Ovary (tissue), 9 donors: ENCODE measurements around the gene CWC25. TPM values are rescaled to one million over a fixed set of nuclear protein-coding genes. Genes with fewer than 3 reads are reported as not detected.

Experiments used
- DNase-seq, 5 donors: peaks; one replicate each; pipeline ENCODE4 v3.0.0-alpha.2; 2019 to 2020
- H3K27ac ChIP-seq, 2 donors: fragments of 200-600 bp; one replicate each; pipeline versions ENCODE4 v1.5.1 to v1.8.0; 2019 to 2022
- H3K27me3 ChIP-seq: fragments of 200-600 bp; one replicate; pipeline ENCODE4 v1.8.0; 2022
- H3K36me3 ChIP-seq: fragments of 200-600 bp; sonication (generic); one replicate; pipeline ENCODE4 v1.5.1; 2019
- H3K4me1 ChIP-seq: one replicate; pipeline ENCODE4 v1.8.1; 2013; ENCODE audit warnings: mild to moderate bottlenecking, moderate library complexity; ENCODE audit not compliant: insufficient read depth
- H3K4me3 ChIP-seq: fragments of 200-600 bp; sonication (generic); one replicate; pipeline ENCODE4 v1.5.1; 2017
- H3K9me3 ChIP-seq, 2 donors: fragments of 200-600 bp in 1 of 2; sonication (generic) in 1 of 2; one replicate each; pipeline versions ENCODE4 v1.5.1 to v1.8.1; 2013 to 2019; ENCODE audit warnings: mild to moderate bottlenecking in 1 of 2, moderate library complexity in 1 of 2
- EP300 ChIP-seq: sonication (generic); formaldehyde crosslinking; IDR thresholded peaks from one replicate; pipeline ENCODE4 v1.6.1; 2017; ENCODE audit warnings: antibody characterized with exemption
- POLR2A ChIP-seq: fragments of 450-650 bp; IDR thresholded peaks from one replicate; pipeline ENCODE4 v1.6.1; 2017; ENCODE audit warnings: antibody characterized with exemption, mild to moderate bottlenecking, moderate library complexity
- WGBS, 3 donors: extraction: QIAGEN DNeasy Blood & Tissue Kit in 1 of 3; methylation state at CpG; one replicate each; pipeline versions ENCODE4 v1.1.5 to v1.1.7; 2013 to 2017; 5-methylcytosine and 5-hydroxymethylcytosine counted together
- intact Hi-C, 4 donors: fragments of 100-400 bp; cut with DNase I; formaldehyde crosslinking; loops; one replicate each; pipeline versions ENCODE4 v1.11.0 to v1.15.1; 2022 to 2023
- polyA plus RNA-seq, 2 donors: library from polyadenylated mRNA; stranded (reverse); fragments of 200-250 nt in 1 of 2; fragments of 350-450 nt in 1 of 2; fragmentation: Illumina TruSeq in 1 of 2; extraction: RNeasy Lipid Tissue Mini Kit (QIAGEN cat#74804) in 1 of 2; gene quantifications; one replicate each; pipeline ENCODE4 v1.2.3, GENCODE V29; 2013 to 2014
- total RNA-seq, 7 donors: library from RNA; depleted of rRNA in 2 of 7; stranded (reverse); fragments of >200 nt in 2 of 7; fragmentation: NEBNext Ultra II Directional in 3 of 7; extraction: Animal tissue kit (Norgen Biotek cat#: 25700) in 3 of 7; gene quantifications; one replicate each; pipeline versions ENCODE4 v1.1.0 to v1.2.4, GENCODE V29; 2016 to 2023
- TF ChIP-seq, protein P1 (sequence below), 3 donors: fragments of 450-650 bp in 2 of 3; fragments of 200-600 bp in 1 of 3; IDR thresholded peaks; one replicate each; pipeline versions ENCODE4 v1.5.1 to v1.8.0; 2016 to 2022; ENCODE audit warnings: antibody characterized with exemption in 3 of 3, mild to moderate bottlenecking in 1 of 3
- donor health status: DM: no; HTN: no; CAD: no; lungs with moderate emphysema.
- donor health status: DM: no; HTN: no; CAD: no.
- donor health status: Bipolar disorder and iron deficiency.
- donor health status: DM: yes; HTN: yes; CAD: no.
- donor health status: DM: no; HTN: no; CAD: no.
- donor health status: DM: yes; HTN: yes; CAD: no.

CWC25 gene
- total and polyA plus RNA-seq, 9 donors: 16.4 to 25.2 (median 18.6) TPM

DNA sequence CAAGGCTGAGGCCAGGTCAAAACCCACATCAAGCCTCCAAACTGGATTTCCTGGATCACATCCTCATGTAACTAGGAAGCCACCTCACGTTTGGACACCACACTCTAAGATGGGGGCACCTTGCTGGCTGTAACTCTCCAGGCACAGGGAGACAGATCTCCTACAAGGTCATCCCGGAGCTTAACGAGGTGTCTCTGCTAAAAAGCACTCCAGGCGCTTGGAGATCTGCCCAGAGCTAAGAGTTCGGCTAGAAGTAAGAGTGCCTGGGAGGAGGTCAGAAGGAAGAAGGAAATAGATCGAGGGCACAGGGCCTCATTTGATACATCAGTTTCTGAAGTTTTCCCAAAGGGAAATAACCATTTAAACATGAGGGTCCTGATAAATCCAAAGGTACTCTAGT is 56.7 kb downstream of the CWC25 start:
- TF ChIP-seq EP300 (no peak), POLR2A (no peak)
- TF ChIP-seq, protein P1, sequence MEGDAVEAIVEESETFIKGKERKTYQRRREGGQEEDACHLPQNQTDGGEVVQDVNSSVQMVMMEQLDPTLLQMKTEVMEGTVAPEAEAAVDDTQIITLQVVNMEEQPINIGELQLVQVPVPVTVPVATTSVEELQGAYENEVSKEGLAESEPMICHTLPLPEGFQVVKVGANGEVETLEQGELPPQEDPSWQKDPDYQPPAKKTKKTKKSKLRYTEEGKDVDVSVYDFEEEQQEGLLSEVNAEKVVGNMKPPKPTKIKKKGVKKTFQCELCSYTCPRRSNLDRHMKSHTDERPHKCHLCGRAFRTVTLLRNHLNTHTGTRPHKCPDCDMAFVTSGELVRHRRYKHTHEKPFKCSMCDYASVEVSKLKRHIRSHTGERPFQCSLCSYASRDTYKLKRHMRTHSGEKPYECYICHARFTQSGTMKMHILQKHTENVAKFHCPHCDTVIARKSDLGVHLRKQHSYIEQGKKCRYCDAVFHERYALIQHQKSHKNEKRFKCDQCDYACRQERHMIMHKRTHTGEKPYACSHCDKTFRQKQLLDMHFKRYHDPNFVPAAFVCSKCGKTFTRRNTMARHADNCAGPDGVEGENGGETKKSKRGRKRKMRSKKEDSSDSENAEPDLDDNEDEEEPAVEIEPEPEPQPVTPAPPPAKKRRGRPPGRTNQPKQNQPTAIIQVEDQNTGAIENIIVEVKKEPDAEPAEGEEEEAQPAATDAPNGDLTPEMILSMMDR (IDR thresholded peaks at IDR 0.05): no peak
- no peaks in the 10 kb centered on the region for H3K36me3 ChIP-seq
- intact Hi-C loops: no loop called here
- H3K27ac ChIP-seq: no peak overlapping the region
- H3K9me3 ChIP-seq: no peaks in the 10 kb centered on the region
- H3K4me1 ChIP-seq: no peaks in the 10 kb centered on the region
- 37 to 48% (median 40%) methylated on average over 6 of the region's 6 CpGs for WGBS, 3 donors
- no peak overlapping the region for H3K4me3 ChIP-seq
- H3K27me3 ChIP-seq: no peaks in the 10 kb centered on the region
- no peak for DNase-seq

DNA sequence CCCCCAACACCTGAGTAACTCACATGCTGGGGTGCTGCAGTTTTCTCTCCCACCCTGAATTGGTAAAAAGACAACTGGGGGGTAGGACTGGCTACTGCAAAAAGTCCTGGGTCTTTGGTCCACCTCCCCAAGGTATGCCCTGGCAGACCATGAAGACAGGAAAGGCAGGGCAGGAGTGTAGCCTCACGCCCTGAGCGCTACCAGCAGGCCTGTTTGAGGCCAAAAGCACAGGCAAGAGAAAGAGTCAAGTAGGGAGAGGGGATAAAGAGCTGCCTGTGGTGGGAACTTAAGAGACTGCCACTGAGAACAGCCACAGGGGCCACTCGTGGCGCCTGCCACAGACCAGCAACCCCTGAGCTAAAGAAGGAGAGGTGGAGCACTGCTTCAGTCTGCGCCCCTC is 58.8 kb downstream of the CWC25 start:
- Histone ChIP-seq H3K27me3 (no peaks in the 10 kb centered on the region), H3K36me3 (no peaks in the 10 kb centered on the region), H3K9me3 (no peaks in the 10 kb centered on the region), H3K4me1 (no peaks in the 10 kb centered on the region), H3K4me3 (no peak overlapping the region), H3K27ac (no peak overlapping the region)
- DNase-seq: no peak
- intact Hi-C loops: no loop called here
- TF ChIP-seq POLR2A: no peak
- TF ChIP-seq EP300: no peak
- TF ChIP-seq, protein P1 (IDR thresholded peaks at IDR 0.05): no peak
- WGBS, 3 donors: 87 to 94% (median 90%) methylated on average over 5 of the region's 5 CpGs

GRCh38 chr17:38762231-38762630 is 62.9 kb downstream of the CWC25 start:
- H3K4me1 ChIP-seq: no peaks in the 10 kb centered on the region
- WGBS, 3 donors: 73 to 89% (median 83%) methylated on average over 3 of the region's 3 CpGs
- H3K27me3 ChIP-seq: no peaks in the 10 kb centered on the region
- intact Hi-C loops: no loop called here
- no peak overlapping the region for H3K27ac ChIP-seq
- no peak for DNase-seq
- no peak overlapping the region for H3K4me3 ChIP-seq
- TF ChIP-seq POLR2A (no peak), EP300 (no peak)
- TF ChIP-seq, protein P1 (IDR thresholded peaks at IDR 0.05): no peak
- no peaks in the 10 kb centered on the region for H3K36me3 ChIP-seq
- no peaks in the 10 kb centered on the region for H3K9me3 ChIP-seq

DNA sequence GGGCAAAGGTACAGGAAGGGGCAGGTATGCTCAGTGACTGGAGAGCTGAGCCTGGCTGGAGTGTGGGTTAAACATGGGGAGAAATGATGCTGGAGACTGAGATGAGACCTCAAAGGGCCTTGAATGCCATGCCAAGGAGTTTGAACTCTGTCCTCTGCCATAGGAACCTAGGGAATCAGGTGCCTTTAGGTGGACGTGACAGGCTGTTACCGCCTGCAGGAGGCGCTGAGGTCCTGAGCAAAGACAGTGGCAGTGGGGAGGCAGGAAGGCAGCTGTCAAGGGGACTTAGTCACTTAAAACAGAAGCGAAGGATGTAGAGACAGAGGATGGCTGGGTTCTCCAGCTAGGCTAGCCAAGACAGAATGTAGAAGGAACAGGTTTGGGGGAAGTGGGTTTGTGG is 63.5 kb downstream of the CWC25 start:
- TF ChIP-seq POLR2A (no peak), EP300 (no peak)
- TF ChIP-seq, protein P1 (IDR thresholded peaks at IDR 0.05): no peak

More for the DNA sequence above, 63.5 kb downstream of the CWC25 start:
- intact Hi-C loops: no loop called here
- Histone ChIP-seq H3K27ac (no peak overlapping the region), H3K9me3 (no peaks in the 10 kb centered on the region), H3K36me3 (no peaks in the 10 kb centered on the region), H3K27me3 (no peaks in the 10 kb centered on the region), H3K4me3 (no peak overlapping the region), H3K4me1 (no peaks in the 10 kb centered on the region)
- no peak for DNase-seq
- WGBS, 3 donors: 78 to 89% (median 81%) methylated on average over 4 of the region's 4 CpGs
